Body of pancreas (tissue), 4 donors: ENCODE results near the gene SYK.

Experiments
- POLR2A ChIP-seq, 3 donors: fragments of 450-650 bp; IDR thresholded peaks; one replicate each; pipeline ENCODE4 v1.6.1; 2016; ENCODE audit warnings: antibody characterized with exemption in 3 of 3, mild to moderate bottlenecking in 2 of 3
- TF ChIP-seq, protein P1 (sequence below), 7 experiments: fragments of 450-650 bp in 4 of 7; fragments of 200-600 bp in 3 of 7; sonication (generic) in 3 of 7; IDR thresholded peaks; one replicate each; pipeline ENCODE4 v1.5.1; 2016 to 2019; ENCODE audit warnings: antibody characterized with exemption in 7 of 7

DNA sequence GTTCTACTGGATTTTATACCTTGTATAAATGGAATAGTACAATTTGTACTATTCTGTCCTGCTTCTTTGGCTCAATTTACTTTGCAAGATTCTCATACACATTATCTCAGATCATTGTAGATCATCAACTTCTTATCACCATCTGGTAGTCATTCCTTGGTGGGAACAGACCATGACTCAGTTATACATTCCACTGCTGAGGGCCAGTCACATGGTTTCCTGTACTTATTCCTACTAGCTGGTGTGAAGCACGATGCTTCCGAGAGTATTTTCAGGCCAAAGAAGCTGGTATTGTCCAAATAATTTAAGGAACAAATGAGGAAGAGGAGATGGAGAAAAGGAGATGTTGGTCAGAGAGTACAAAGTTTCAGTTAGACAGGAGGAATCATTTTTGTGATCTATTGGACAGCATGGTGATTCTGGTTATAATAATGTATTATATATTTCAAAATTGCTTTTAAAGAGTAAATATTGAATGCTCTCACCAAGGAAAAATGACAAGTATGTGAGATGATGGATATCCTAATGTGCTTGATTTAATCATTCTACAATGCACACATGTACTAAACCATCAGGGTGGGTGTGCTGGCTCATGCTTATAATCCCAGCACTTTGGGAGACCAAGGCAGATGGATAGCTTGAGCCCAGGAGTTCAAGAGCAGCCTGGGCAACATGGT, 124.1 kb downstream of the SYK start:
- TF ChIP-seq, protein P1, sequence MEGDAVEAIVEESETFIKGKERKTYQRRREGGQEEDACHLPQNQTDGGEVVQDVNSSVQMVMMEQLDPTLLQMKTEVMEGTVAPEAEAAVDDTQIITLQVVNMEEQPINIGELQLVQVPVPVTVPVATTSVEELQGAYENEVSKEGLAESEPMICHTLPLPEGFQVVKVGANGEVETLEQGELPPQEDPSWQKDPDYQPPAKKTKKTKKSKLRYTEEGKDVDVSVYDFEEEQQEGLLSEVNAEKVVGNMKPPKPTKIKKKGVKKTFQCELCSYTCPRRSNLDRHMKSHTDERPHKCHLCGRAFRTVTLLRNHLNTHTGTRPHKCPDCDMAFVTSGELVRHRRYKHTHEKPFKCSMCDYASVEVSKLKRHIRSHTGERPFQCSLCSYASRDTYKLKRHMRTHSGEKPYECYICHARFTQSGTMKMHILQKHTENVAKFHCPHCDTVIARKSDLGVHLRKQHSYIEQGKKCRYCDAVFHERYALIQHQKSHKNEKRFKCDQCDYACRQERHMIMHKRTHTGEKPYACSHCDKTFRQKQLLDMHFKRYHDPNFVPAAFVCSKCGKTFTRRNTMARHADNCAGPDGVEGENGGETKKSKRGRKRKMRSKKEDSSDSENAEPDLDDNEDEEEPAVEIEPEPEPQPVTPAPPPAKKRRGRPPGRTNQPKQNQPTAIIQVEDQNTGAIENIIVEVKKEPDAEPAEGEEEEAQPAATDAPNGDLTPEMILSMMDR (IDR thresholded peaks at IDR 0.05), result no peak
- TF ChIP-seq POLR2A (IDR thresholded peaks at IDR 0.05), result no peak
